HG02642 (cell line): ENCODE results near the gene PODN.

Experiments used
- ATAC-seq: cut with Tn5 transposase; IDR thresholded peaks from one replicate; pipeline ENCODE4 v1.9.1; 2021; ENCODE audit warnings: mild to moderate bottlenecking; ENCODE audit not compliant: unreplicated experiment, poor library complexity

The PODN gene

GRCh38 chr1:53127546-53127945 is 65.5 kb downstream of the PODN start:
- ATAC-seq = no peak

- ATAC-seq = no peak
These were observed 66.4 kb downstream of the PODN start for GRCh38 chr1:53128401-53128800.

- no peak for ATAC-seq
These were observed 68.0 kb downstream of the PODN start for GRCh38 chr1:53129891-53130597.

GRCh38 chr1:53130598-53130877 is 68.5 kb downstream of the PODN start:
- ATAC-seq = no peak

GRCh38 chr1:53130878-53131589 is 69.0 kb downstream of the PODN start:
- no peak for ATAC-seq

- no peak for ATAC-seq
These were observed 69.6 kb downstream of the PODN start for GRCh38 chr1:53131590-53131938.

GRCh38 chr1:53132176-53132575 is 70.2 kb downstream of the PODN start:
- ATAC-seq = no peak

GRCh38 chr1:53133261-53134041 is 71.4 kb downstream of the PODN start:
- no peak for ATAC-seq

GRCh38 chr1:53134042-53134485 is 72.1 kb downstream of the PODN start:
- no peak for ATAC-seq
